ENCODE data around the gene GAS7. TPM values are rescaled to one million over a fixed set of nuclear protein-coding genes. Genes with fewer than 3 reads are reported as not detected.

GAS7 gene
- total RNA-seq, 2 experiments from 2014 or later, result 0.60 to 1.3 TPM

DNA sequence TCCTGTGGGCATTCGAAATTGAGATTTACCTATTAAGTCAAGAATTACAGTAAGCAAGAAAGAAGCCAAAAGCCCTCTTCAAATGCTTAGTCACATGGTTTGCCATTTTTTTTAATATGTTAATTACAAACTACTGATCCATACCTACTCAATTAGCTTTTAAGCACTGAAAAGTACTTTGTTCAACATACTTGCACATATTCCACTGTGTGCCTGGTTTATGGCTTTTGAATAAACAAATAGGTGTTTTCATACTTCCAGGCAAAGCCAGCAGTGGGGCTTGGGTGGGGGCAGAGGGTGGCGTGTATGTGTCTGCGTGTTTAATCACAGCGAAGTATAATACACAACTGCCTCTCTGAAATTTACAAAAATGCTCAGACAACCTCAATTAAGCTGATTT, 51.4 kb downstream of the GAS7 start:
- no peak overlapping the region for H3K4me3 Mint-ChIP-seq
- ChIA-PET POLR2A (no interaction called here), CTCF (interaction anchor here (1.3 kb wide), 1 partner anchor 80 kb away, joined by 3 read pairs; no protein-coding TSS in a partner anchor)
- peaks cover 2% of the 10 kb centered on the region for H3K27me3 Mint-ChIP-seq
- no peak for DNase-seq
- peaks cover 15% of the 10 kb centered on the region for H3K4me1 Mint-ChIP-seq
- no peaks in the 10 kb centered on the region for H3K36me3 Mint-ChIP-seq (ENCODE audit: low read depth)
- no peak overlapping the region for H3K27ac Mint-ChIP-seq
- intact Hi-C loops (cut with DNase I, micrococcal nuclease), result no loop called here
- peaks cover 5% of the 10 kb centered on the region for H3K9me3 Mint-ChIP-seq (ENCODE audit: low read depth)
- ATAC-seq, result no peak

DNA sequence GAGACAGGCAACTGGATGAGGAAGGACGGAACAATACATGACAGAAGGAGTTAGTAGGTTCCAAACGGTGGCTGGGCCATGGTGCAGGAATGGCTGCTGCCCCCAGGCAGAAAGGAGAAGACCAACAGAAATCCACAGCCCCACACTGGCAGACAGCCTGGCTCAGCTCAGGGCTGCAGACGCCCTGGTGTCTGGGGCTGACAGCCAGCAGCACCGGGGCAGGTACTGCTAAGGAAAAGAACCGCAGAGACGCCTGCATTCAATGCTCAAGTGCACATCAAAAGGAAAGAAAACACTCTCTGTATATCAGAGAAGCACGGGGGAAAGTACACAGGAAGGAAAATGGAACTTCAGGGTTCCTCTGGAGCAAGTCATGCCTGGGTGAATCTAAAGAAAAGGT, 53.4 kb downstream of the GAS7 start:
- POLR2A ChIA-PET, result no interaction called here
- Mint-ChIP-seq H3K4me3 (no peak overlapping the region), H3K9me3 (ENCODE audit: low read depth) (peaks cover 5% of the 10 kb centered on the region), H3K27me3 (peaks cover 2% of the 10 kb centered on the region), H3K4me1 (peaks cover 12% of the 10 kb centered on the region), H3K36me3 (ENCODE audit: low read depth) (no peaks in the 10 kb centered on the region), H3K27ac (no peak overlapping the region)
- ATAC-seq (no peak), DNase-seq (no peak)
- CTCF ChIA-PET, result no interaction called here
- intact Hi-C loops (cut with DNase I, micrococcal nuclease), result no loop called here

DNA sequence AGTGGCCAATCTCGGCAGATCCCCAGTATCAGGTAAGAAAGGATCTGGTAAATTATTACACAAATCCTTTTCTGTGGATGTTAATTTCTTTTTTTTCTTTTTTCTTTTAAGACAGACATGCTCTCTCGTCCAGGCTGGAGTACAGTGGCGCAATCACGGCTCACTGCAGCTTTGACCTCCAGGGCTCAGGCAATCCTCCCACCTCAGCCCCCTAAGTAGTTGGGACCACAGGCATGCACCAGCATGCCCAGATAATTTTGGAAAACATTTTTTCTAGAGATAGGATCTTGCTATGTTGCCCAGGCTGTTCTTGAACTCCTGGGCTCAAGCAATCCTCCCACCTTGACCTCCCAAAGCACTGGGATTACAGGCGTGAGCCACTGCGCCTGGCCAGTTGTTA, 54.0 kb downstream of the GAS7 start:
- peaks cover 9% of the 10 kb centered on the region for H3K4me1 Mint-ChIP-seq
- ChIA-PET POLR2A (no interaction called here), CTCF (no interaction called here)
- no peak overlapping the region for H3K27ac Mint-ChIP-seq
- intact Hi-C loops (cut with DNase I, micrococcal nuclease), result no loop called here
- H3K4me3 Mint-ChIP-seq, result no peak overlapping the region
- DNase-seq (no peak), ATAC-seq (no peak)
- peaks cover 2% of the 10 kb centered on the region for H3K27me3 Mint-ChIP-seq
- H3K36me3 Mint-ChIP-seq (ENCODE audit: low read depth), result no peaks in the 10 kb centered on the region
- peaks cover 2% of the 10 kb centered on the region for H3K9me3 Mint-ChIP-seq (ENCODE audit: low read depth)

DNA sequence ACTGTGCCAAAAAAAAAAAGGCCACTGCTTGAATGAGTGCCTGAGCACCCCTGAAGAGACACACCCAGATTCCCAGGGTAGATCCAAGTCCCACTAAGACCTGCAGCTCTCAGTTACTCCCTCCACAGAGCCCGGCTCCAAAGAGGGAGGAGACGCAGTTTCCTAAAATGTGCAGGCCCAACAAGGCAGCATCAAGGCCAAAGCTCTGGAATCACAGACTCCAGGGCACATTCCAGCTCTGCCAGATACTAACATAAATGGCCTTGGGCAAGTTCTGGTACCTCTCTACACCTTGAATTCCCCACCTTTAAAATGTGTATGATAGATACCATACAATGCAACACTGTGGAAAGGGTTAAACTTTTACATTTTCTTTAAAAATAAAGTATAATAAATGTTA, 57.0 kb downstream of the GAS7 start:
- intact Hi-C loops (cut with DNase I, micrococcal nuclease), result no loop called here
- Mint-ChIP-seq H3K36me3 (ENCODE audit: low read depth) (no peaks in the 10 kb centered on the region), H3K27me3 (peaks cover 2% of the 10 kb centered on the region)

DNA sequence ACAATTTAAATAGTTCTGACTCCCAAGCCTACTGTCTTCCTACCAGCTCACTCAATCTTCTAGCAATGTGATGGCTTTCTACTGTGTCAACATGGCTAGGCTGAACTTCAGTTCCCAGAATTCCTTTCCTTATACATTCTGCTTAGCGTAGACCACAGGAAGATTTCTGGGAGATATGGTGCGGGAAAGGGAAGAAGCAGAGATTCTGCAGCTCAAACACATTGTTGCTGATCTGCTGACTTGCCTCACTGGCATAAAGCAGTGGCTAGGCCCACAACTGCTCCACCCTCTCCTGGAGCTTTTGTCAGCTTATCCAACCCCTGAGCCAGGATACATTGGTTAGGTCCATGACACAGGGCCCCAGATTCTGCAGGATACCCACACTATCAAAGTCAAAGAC, 58.8 kb downstream of the GAS7 start:
- ChIA-PET CTCF (interaction anchor here (1.0 kb wide), 1 partner anchor 16 kb away, joined by 4 read pairs; no protein-coding TSS in a partner anchor), POLR2A (no interaction called here)
- Mint-ChIP-seq H3K4me1 (peaks cover 14% of the 10 kb centered on the region), H3K9me3 (ENCODE audit: low read depth) (no peaks in the 10 kb centered on the region), H3K4me3 (no peak overlapping the region), H3K27ac (no peak overlapping the region), H3K36me3 (ENCODE audit: low read depth) (no peaks in the 10 kb centered on the region), H3K27me3 (no peaks in the 10 kb centered on the region)
- no peak for DNase-seq
- intact Hi-C loops (cut with DNase I, micrococcal nuclease), result loop anchor here in 1 of 2 experiments (10.0 kb wide), 1 partner anchor 65 kb away; no protein-coding TSS in a partner anchor
- no peak for ATAC-seq

More for the DNA sequence above, 57.0 kb downstream of the GAS7 start:
- Mint-ChIP-seq H3K9me3 (ENCODE audit: low read depth) (no peaks in the 10 kb centered on the region), H3K4me1 (peaks cover 8% of the 10 kb centered on the region), H3K4me3 (no peak overlapping the region), H3K27ac (no peak overlapping the region)
- no peak for DNase-seq
- CTCF ChIA-PET, result no interaction called here
- no peak for ATAC-seq
- POLR2A ChIA-PET, result no interaction called here

DNA sequence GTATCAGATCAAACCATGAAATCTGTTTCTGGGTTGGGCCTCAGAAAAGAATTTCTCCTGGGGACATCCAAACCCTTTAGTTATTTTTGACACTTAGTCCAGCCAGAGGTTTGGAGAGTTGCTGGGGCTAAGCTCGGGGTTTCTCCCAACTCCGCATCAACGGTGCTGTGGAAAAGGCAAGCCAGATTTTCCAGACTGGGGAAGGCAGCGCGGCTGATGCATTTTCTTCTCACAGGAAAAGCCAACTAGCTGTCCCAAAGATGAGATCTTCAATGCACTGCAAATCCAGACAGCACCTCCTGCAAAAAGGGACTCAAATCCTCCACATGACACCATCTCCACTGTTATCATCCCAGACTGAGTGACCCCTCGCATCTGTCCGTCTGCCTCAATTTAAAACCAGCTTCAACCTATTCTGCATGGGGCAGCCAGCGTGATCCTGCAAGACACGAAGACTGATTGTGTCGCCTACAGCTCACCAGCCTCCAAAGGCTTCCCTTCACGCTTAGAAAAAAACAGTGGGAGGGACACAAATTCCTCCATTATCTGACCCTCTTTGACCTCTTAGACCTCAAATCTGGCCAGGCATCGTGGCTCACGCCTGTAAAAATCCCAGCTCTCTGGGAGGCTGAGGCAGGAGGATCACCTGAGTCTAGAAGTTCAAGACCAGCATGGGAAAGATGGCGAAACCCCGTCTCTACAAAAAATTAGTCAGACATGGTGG, 62.0 kb downstream of the GAS7 start:
- no peaks in the 10 kb centered on the region for H3K27me3 Mint-ChIP-seq
- H3K27ac Mint-ChIP-seq, result no peak overlapping the region
- ATAC-seq (no peak), DNase-seq (no peak)
- H3K4me3 Mint-ChIP-seq, result no peak overlapping the region
- peaks cover 14% of the 10 kb centered on the region for H3K4me1 Mint-ChIP-seq
- POLR2A ChIA-PET, result interaction anchor here (0.7 kb wide), 1 partner anchor 13 kb away, joined by 3 read pairs; no protein-coding TSS in a partner anchor
- CTCF ChIA-PET, result interaction anchor here (0.5 to 0.7 kb wide), 2 partner anchors 61 to 93 kb away, joined by 3 read pairs; no protein-coding TSS in a partner anchor
- H3K36me3 Mint-ChIP-seq (ENCODE audit: low read depth), result no peaks in the 10 kb centered on the region
- no peaks in the 10 kb centered on the region for H3K9me3 Mint-ChIP-seq (ENCODE audit: low read depth)
- intact Hi-C loops (cut with DNase I, micrococcal nuclease), result loop anchor here in 1 of 2 experiments (10.0 kb wide), 1 partner anchor 62 kb away; no protein-coding TSS in a partner anchor

DNA sequence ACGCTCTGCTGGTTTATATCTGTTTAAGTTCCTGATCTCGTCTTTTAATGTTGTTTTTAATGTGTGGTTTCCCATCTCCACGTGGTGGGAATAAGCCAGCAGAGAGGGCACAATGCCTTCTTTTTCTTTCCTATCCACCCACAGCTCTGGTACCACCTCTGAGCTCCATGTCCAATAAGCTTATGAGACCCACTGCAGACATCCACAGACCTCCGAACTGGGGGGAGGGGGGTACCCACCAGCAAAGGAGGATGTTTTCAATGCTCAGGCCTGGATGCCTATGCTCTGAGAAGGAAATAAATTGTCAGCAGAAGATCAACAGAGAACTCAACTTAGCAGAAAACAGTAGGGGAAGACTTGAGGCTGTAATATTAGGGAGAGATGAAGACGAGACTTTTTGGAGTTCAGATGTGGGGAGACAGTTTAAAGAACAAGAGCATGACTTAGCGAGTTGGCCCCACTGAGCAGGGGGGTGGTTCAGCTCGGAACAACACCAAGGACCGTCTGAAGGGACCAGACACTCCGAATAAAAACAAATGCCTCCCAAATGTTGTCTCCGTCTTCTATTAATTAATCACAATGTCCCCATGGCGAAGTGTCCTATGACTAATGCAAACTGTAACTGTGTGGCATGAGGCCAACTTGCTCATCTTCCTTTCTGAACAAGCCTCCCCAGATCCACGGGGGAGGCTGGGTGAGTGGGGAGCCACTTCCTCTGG, 62.7 kb downstream of the GAS7 start:
- CTCF ChIA-PET, result interaction anchor here (0.6 to 0.7 kb wide), 2 partner anchors 50 to 93 kb away, joined by 3 read pairs; no protein-coding TSS in a partner anchor
- intact Hi-C loops (cut with DNase I, micrococcal nuclease), result loop anchor here in 1 of 2 experiments (10.0 kb wide), 1 partner anchor 61 kb away; no protein-coding TSS in a partner anchor
- ATAC-seq, result peak; percentile 33
- H3K36me3 Mint-ChIP-seq (ENCODE audit: low read depth), result no peaks in the 10 kb centered on the region
- H3K4me3 Mint-ChIP-seq, result no peak overlapping the region
- H3K4me1 Mint-ChIP-seq, result peaks cover 14% of the 10 kb centered on the region
- H3K9me3 Mint-ChIP-seq (ENCODE audit: low read depth), result no peaks in the 10 kb centered on the region
- no peaks in the 10 kb centered on the region for H3K27me3 Mint-ChIP-seq
- POLR2A ChIA-PET, result no interaction called here
- peak; percentile 29 for DNase-seq
- H3K27ac Mint-ChIP-seq, result no peak overlapping the region

DNA sequence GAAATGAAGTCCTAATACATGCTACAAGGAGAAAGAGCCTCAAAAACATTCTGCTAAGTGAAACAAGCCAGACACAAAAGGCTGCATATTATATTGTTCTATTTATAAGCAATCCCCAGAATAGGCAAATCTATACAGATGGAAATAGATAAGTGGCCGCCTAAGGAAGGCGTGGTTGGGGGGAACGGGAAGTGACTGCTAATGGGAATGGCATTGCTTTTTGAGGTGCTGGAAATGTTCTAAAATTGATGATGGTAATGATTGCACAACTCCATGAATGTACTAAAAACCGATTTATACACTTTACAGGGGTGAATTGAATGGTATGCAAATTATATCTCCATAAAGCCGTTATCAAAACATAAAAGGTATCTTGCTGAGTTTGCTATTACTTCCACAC, 67.7 kb downstream of the GAS7 start:
- Mint-ChIP-seq H3K9me3 (ENCODE audit: low read depth) (no peaks in the 10 kb centered on the region), H3K4me3 (no peak overlapping the region), H3K27ac (no peak overlapping the region), H3K36me3 (ENCODE audit: low read depth) (no peaks in the 10 kb centered on the region), H3K4me1 (peaks cover 28% of the 10 kb centered on the region), H3K27me3 (peaks cover 3% of the 10 kb centered on the region)
- intact Hi-C loops (cut with DNase I, micrococcal nuclease), result loop anchor here in 1 of 2 experiments (10.0 kb wide), 1 partner anchor 56 kb away; no protein-coding TSS in a partner anchor
- ChIA-PET CTCF (no interaction called here), POLR2A (no interaction called here)
- ATAC-seq, result no peak
- no peak for DNase-seq

DNA sequence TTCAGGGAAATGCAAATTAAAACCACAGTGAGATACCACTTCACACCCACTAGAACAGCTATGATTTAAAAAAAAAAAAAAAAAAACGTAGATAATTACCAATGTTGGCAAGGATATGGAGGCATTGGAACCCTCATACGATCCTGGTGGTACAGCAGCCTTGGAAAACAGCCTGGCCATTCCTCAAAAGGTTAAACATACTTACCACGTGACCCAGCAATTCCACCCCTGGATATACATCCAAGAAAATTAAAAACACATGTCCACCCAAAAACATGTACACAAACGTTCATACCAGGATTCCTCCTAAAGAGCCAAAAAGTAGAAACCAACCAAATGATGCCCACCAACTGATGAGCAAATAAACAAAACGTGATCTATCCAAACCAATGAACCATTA, 68.1 kb downstream of the GAS7 start:
- CTCF ChIA-PET, result interaction anchor here (0.6 kb wide), 1 partner anchor 32 kb away, joined by 3 read pairs; no protein-coding TSS in a partner anchor
- no peak overlapping the region for H3K27ac Mint-ChIP-seq
- H3K27me3 Mint-ChIP-seq, result peaks cover 3% of the 10 kb centered on the region
- no peak overlapping the region for H3K4me3 Mint-ChIP-seq
- intact Hi-C loops (cut with DNase I, micrococcal nuclease), result loop anchor here in 1 of 2 experiments (10.0 kb wide), 1 partner anchor 55 kb away; no protein-coding TSS in a partner anchor
- H3K9me3 Mint-ChIP-seq (ENCODE audit: low read depth), result no peaks in the 10 kb centered on the region
- ATAC-seq, result no peak
- no peaks in the 10 kb centered on the region for H3K36me3 Mint-ChIP-seq (ENCODE audit: low read depth)
- DNase-seq, result no peak
- peaks cover 24% of the 10 kb centered on the region for H3K4me1 Mint-ChIP-seq
- POLR2A ChIA-PET, result no interaction called here

DNA sequence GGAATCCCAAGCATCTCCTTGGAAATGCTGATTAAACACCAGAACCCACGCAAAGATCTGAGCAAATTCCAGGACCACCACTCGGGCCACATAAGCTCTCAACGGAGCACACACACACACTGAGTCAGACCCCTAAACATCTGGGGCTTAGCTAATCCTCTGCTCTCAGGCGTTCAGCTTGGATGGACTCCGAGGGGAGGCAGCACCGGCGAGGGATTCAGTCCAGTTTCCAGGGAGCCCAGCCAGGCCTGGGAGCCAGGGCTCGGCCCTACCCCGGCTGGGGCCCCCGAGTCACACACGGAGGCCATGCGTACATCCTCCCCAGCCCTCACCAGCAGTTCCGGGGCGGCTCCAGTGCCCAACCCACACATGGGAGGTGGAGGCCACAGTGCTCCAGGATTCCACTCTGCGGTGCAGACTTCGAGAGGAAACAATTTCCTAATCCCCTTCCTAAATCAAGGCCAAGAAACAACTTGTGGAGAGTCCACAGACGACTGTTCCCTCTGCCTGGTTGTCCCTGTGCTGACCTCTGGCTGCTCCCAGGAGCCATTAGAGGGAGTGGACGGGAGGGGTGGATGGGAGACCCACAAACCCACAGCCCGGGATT, 70.5 kb downstream of the GAS7 start:
- peaks cover 23% of the 10 kb centered on the region for H3K4me1 Mint-ChIP-seq
- no peak for ATAC-seq
- POLR2A ChIA-PET, result no interaction called here

DNA sequence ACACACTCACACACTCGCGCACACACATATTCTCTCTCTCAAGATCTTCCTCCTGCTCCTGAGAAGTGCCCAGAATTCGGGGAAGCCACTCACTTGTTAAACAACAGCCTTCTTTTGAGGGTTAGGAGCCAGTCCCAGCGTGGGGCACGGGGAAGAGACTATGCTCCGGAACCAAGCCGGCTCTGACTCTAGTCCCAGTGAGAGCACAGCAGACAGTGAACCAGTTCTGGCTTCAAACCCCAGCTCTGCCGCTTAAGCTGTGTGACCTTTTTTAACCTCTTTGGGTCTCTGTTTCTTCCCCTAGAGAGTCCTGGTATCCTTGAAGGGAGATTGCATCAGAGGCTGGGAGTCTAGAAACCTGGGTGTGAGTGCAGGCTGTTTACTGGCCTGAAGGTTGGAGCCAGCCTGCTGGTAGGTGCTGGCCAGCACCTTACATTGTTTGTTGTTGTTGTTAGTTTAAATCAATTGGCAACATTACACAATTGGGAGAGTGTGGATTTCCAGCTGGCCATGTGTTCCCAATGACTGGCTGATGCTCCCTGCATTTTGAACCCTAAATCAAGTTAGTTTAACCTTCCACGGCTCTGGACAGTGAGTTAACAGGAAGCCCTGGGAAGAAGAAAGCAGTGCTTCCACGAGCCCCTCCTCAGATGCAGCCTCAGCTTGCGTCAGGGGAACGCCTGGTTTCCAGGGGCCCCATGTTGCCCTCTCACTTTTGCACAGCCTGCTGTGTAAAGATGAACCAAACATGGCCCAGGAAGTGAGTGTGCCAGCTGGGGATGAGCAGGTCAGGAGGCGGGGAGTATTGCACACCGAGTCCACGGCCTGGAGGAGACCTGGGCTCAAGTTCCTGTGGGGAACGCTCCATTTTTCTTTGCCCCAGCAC, 71.5 kb downstream of the GAS7 start:
- DNase-seq (peak; percentile 66), ATAC-seq (peak; percentile 90)
- CTCF ChIA-PET, result interaction anchor here (0.6 kb wide), 1 partner anchor 137 kb away, joined by 3 read pairs; no protein-coding TSS in a partner anchor
- peaks cover 8% of the 10 kb centered on the region for H3K27me3 Mint-ChIP-seq
- H3K36me3 Mint-ChIP-seq (ENCODE audit: low read depth), result no peaks in the 10 kb centered on the region
- H3K4me3 Mint-ChIP-seq, result no peak overlapping the region
- intact Hi-C loops (cut with DNase I, micrococcal nuclease), result no loop called here
- H3K9me3 Mint-ChIP-seq (ENCODE audit: low read depth), result no peaks in the 10 kb centered on the region
- H3K27ac Mint-ChIP-seq, result peak overlapping the region; percentile 23
- H3K4me1 Mint-ChIP-seq, result peaks cover 29% of the 10 kb centered on the region
- POLR2A ChIA-PET, result no interaction called here

More for the DNA sequence above, 70.5 kb downstream of the GAS7 start:
- DNase-seq, result peak; percentile 13
- H3K9me3 Mint-ChIP-seq (ENCODE audit: low read depth), result no peaks in the 10 kb centered on the region
- peaks cover 3% of the 10 kb centered on the region for H3K27me3 Mint-ChIP-seq
- CTCF ChIA-PET, result no interaction called here
- no peak overlapping the region for H3K4me3 Mint-ChIP-seq
- intact Hi-C loops (cut with DNase I, micrococcal nuclease), result no loop called here
- H3K36me3 Mint-ChIP-seq (ENCODE audit: low read depth), result no peaks in the 10 kb centered on the region
- H3K27ac Mint-ChIP-seq, result no peak overlapping the region

All from activated CD4-positive, alpha-beta T cell treated with anti-CD3 and anti-CD28 coated beads for 36 hours (primary cell).